Right cardiac atrium (tissue), 5 donors: ENCODE data around the gene GRIA1. TPM values are rescaled to one million over a fixed set of nuclear protein-coding genes. Genes with fewer than 3 reads are reported as not detected.

ENCODE experiments used
- ATAC-seq, 2 donors: fragments of 200-7000 bp; cut with Tn5 transposase; one replicate each; pipeline versions ENCODE4 v1.8.0 to v1.9.1; 2020; ENCODE audit warnings: moderate library complexity in 2 of 2, mild to moderate bottlenecking in 1 of 2
- DNase-seq, 3 donors: peaks; one replicate each; pipeline ENCODE4 v3.0.0-alpha.2; 2020
- H3K27ac ChIP-seq: one replicate; pipeline ENCODE4 v1.5.1; 2013; ENCODE audit warnings: mild to moderate bottlenecking, low read length, control low read depth, moderate library complexity
- H3K27me3 ChIP-seq: one replicate; pipeline ENCODE4 v1.6.1; 2013; ENCODE audit not compliant: control insufficient read depth, insufficient read depth
- H3K4me1 ChIP-seq: one replicate; pipeline ENCODE4 v1.6.1; 2013; ENCODE audit warnings: low read length; ENCODE audit not compliant: control insufficient read depth, insufficient read depth
- H3K4me3 ChIP-seq: one replicate; pipeline ENCODE4 v1.5.1; 2013; ENCODE audit warnings: low read length, control low read depth
- H3K9me3 ChIP-seq: one replicate; pipeline ENCODE4 v1.6.1; 2013; ENCODE audit warnings: low read length; ENCODE audit not compliant: control insufficient read depth
- WGBS: extraction: QIAGEN DNeasy Blood & Tissue Kit; methylation state at CpG from one replicate; pipeline ENCODE4 v1.1.7; 2013; 5-methylcytosine and 5-hydroxymethylcytosine counted together
- intact Hi-C, 4 donors: fragments of 100-400 bp; cut with DNase I; formaldehyde crosslinking; loops; one replicate each; pipeline versions ENCODE4 v1.11.0 to v1.14.0; 2022 to 2023
- polyA plus RNA-seq: library from polyadenylated mRNA; stranded (reverse); fragments of 200-250 nt; gene quantifications from one replicate; pipeline ENCODE4 v1.2.3, GENCODE V29; 2013
- total RNA-seq, 4 donors: library from RNA; stranded (reverse); fragmentation: NEBNext Ultra II Directional; extraction: Animal tissue kit (Norgen Biotek cat#: 25700); gene quantifications; one replicate each; pipeline ENCODE4 v1.2.1, GENCODE V29; 2021
- donor health status: healthy with polysubstance abuse.
- donor health status: DM: no; HTN: yes; CAD: no.
- donor health status: DM: no; HTN: no; CAD: no.
- donor health status: DM: no; HTN: yes; CAD: no; lungs with severe emphysema.
- donor health status: DM: yes; HTN: yes; CAD: no.

The GRIA1 gene
- total and polyA plus RNA-seq, 5 donors: 0.20 to 1.2 (median 0.43) TPM

DNA sequence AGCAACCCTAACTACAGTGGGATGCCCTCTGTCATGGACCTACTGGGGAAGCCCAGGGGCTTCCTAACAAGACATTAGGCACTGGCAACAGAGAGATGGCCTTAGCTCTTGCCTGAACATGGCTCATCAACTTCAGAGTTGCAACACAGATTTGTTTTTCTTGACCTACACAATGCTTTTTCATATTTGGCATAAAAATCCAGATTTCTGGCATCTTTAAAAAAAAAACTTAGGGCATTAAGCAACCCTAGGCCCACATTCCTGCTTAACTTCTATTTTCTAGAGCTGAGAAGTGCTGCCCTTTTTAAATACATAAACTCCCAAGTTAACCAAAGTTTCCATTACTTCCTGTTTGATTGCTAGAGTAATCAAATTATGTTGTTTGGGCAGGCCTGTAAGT, 8.0 kb downstream of the GRIA1 start:
- no peak for ATAC-seq
- intact Hi-C loops: loop anchor here (5.0 to 10.0 kb wide), 5 partner anchors 214 to 466 kb away; no protein-coding TSS in a partner anchor
- Histone ChIP-seq H3K27ac (no peak overlapping the region), H3K27me3 (no peaks in the 10 kb centered on the region), H3K4me3 (no peak overlapping the region), H3K4me1 (no peaks in the 10 kb centered on the region), H3K9me3 (no peaks in the 10 kb centered on the region)
- no peak for DNase-seq

GRCh38 chr5:153500178-153500577, 9.7 kb downstream of the GRIA1 start:
- no peak overlapping the region for H3K4me3 ChIP-seq
- 74% methylated on average over 2 of the region's 2 CpGs for WGBS
- no peak for DNase-seq

GRCh38 chr5:153504726-153505125, 14.3 kb downstream of the GRIA1 start:
- Histone ChIP-seq H3K9me3 (no peaks in the 10 kb centered on the region), H3K27ac (no peak overlapping the region), H3K4me3 (no peak overlapping the region), H3K27me3 (no peaks in the 10 kb centered on the region), H3K4me1 (no peaks in the 10 kb centered on the region)
- DNase-seq (no peak), ATAC-seq (no peak)
- WGBS: 80% methylated on average over 3 of the region's 3 CpGs
- intact Hi-C loops: loop anchor here in 1 of 4 donors (5.0 kb wide), 1 partner anchor 448 kb away; no protein-coding TSS in a partner anchor

More at GRCh38 chr5:153500178-153500577, 9.7 kb downstream of the GRIA1 start:
- H3K4me1 ChIP-seq: no peaks in the 10 kb centered on the region
- intact Hi-C loops: loop anchor here in 1 of 4 donors (5.0 kb wide), 1 partner anchor 452 kb away; no protein-coding TSS in a partner anchor
- no peaks in the 10 kb centered on the region for H3K27me3 ChIP-seq
- no peak for ATAC-seq
- H3K27ac ChIP-seq: no peak overlapping the region
- H3K9me3 ChIP-seq: no peaks in the 10 kb centered on the region

DNA sequence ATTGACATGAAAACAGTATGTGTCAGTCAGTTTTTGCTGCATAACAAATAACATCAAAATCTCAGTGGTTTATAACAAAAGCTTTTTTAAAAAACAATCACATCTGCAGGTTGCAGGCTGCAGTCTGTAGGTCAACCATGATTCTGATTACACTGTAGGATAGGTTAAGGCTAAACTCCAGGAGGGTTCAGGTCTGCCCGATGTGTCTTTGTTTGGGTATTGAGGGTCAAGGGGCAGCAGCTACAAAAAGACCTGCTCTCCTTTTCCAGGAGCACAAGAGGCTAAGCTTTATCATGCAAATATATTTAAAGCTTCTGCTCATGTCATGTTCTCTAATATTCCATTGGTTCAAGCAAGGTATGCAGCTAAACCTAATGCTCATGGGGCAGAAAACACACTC, 18.2 kb downstream of the GRIA1 start:
- Histone ChIP-seq H3K9me3 (no peaks in the 10 kb centered on the region), H3K4me1 (no peaks in the 10 kb centered on the region), H3K27me3 (peaks cover 2% of the 10 kb centered on the region), H3K27ac (no peak overlapping the region), H3K4me3 (no peak overlapping the region)
- intact Hi-C loops: no loop called here
- DNase-seq: no peak
- no peak for ATAC-seq
- 83% methylated on average over 1 of the region's 1 CpG for WGBS

DNA sequence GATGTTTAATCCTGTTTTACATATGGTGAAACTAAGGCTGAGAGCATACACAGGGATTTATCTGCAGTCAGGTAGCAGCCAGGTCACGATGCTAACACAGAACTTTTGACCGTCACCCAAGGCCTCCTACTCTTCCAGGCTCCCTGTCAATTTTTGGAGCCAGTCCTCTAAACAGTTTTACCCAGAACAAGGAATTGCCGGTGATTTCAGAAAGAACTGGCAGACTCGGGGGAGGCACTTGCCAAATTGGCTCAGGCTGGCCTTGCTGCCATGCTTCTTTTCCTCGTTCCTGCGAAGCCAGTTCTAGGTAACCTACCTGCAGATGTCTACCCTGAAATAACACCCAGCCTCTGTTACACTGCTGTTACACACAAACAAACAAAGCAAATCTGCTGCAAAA, 21.2 kb downstream of the GRIA1 start:
- Histone ChIP-seq H3K27me3 (peaks cover 2% of the 10 kb centered on the region), H3K4me1 (no peaks in the 10 kb centered on the region), H3K9me3 (no peaks in the 10 kb centered on the region), H3K4me3 (no peak overlapping the region), H3K27ac (no peak overlapping the region)
- intact Hi-C loops: no loop called here
- WGBS: 74% methylated on average over 6 of the region's 6 CpGs
- DNase-seq (no peak), ATAC-seq (no peak)

DNA sequence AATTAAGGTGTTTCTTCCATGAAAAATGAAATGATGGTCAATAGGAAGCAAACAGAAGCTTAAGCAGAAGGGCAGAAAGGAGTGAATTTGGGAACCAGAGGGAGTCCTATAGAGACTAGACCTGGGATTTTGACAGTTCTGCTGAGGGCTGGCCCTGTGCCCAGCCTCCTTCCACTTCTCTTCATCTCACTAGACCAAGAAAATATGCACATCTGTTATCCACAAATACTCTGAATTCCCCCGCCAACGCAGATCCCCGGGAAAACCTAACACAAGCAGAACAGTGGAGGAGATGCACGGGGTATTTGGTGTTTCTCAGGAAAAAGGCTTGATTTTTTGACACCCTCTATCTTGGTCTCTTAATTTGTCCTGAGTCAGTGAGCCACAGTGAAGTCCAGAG, 22.7 kb downstream of the GRIA1 start:
- DNase-seq: no peak

GRCh38 chr5:153515301-153515700, 24.8 kb downstream of the GRIA1 start:
- 81% methylated on average over 2 of the region's 2 CpGs for WGBS
- no peak overlapping the region for H3K27ac ChIP-seq
- H3K4me1 ChIP-seq: no peaks in the 10 kb centered on the region
- no peak for ATAC-seq
- DNase-seq: no peak
- intact Hi-C loops: no loop called here
- H3K4me3 ChIP-seq: no peak overlapping the region
- H3K27me3 ChIP-seq: peaks cover 2% of the 10 kb centered on the region
- H3K9me3 ChIP-seq: no peaks in the 10 kb centered on the region

More for the DNA sequence above, 22.7 kb downstream of the GRIA1 start:
- no peak for ATAC-seq
- Histone ChIP-seq H3K27me3 (peaks cover 2% of the 10 kb centered on the region), H3K27ac (no peak overlapping the region), H3K4me3 (no peak overlapping the region), H3K4me1 (no peaks in the 10 kb centered on the region), H3K9me3 (no peaks in the 10 kb centered on the region)
- 43% methylated on average over 4 of the region's 4 CpGs for WGBS
- intact Hi-C loops: no loop called here

GRCh38 chr5:153516504-153517240, 26.2 kb downstream of the GRIA1 start:
- WGBS: 61% methylated on average over 12 of the region's 12 CpGs
- no peak for ATAC-seq
- Histone ChIP-seq H3K27me3 (no peaks in the 10 kb centered on the region), H3K4me1 (no peaks in the 10 kb centered on the region), H3K27ac (no peak overlapping the region), H3K9me3 (no peaks in the 10 kb centered on the region), H3K4me3 (no peak overlapping the region)
- intact Hi-C loops: no loop called here
- DNase-seq: no peak

DNA sequence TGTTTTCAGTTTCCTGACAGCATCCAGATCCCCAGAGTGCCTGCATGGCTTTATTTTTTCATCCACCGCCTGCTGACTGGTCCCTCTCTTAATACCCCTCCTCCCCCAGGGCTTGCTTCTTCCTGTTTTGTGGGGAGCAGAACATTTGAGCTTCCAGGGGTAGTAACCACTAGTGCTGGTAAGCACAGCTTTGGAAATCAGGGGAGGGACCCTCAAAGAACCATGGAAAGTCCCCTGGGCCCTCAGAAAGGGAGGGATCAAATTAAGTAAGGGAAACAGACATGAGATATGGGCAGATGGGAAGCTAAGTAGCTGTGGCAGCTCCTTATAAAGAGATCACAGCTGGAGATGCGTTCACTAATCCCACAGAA, 26.8 kb downstream of the GRIA1 start:
- 77% methylated on average over 2 of the region's 2 CpGs for WGBS
- no peaks in the 10 kb centered on the region for H3K9me3 ChIP-seq
- DNase-seq: no peak
- ATAC-seq: no peak
- H3K27ac ChIP-seq: no peak overlapping the region
- H3K4me3 ChIP-seq: no peak overlapping the region
- H3K4me1 ChIP-seq: no peaks in the 10 kb centered on the region
- intact Hi-C loops: no loop called here
- H3K27me3 ChIP-seq: no peaks in the 10 kb centered on the region

DNA sequence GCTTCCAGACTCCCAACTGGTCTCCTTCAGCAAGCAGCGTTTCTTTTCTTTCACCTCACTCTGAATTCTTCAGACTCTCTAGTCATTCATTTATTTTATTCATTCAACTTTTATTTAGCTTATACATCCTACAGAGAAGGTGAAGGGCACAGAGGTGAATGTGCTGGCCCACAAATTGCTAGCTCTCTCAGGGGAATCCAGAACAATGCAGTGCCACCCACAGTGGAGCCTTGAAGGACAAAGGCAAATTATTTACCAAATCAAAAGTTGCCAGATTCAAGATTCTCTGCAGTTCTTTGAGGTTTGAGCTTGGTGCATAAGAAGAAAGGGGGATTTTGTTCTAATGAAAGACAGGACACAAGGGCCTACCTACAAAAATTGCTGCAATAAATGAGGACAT, 29.7 kb downstream of the GRIA1 start:
- Histone ChIP-seq H3K27me3 (no peaks in the 10 kb centered on the region), H3K27ac (no peak overlapping the region), H3K9me3 (no peaks in the 10 kb centered on the region), H3K4me1 (no peaks in the 10 kb centered on the region), H3K4me3 (no peak overlapping the region)
- DNase-seq (no peak), ATAC-seq (no peak)
- intact Hi-C loops: no loop called here
- WGBS: 88% methylated on average over 1 of the region's 1 CpG

- H3K27me3 ChIP-seq: no peaks in the 10 kb centered on the region
- H3K4me1 ChIP-seq: no peaks in the 10 kb centered on the region
- no peak overlapping the region for H3K4me3 ChIP-seq
- no peak for ATAC-seq
- no peak overlapping the region for H3K27ac ChIP-seq
- WGBS: 79% methylated on average over 2 of the region's 2 CpGs
- no peak for DNase-seq
- H3K9me3 ChIP-seq: no peaks in the 10 kb centered on the region
- intact Hi-C loops: no loop called here
Observed at GRCh38 chr5:153520952-153521351, 30.5 kb downstream of the GRIA1 start.

GRCh38 chr5:153523211-153523610, 32.7 kb downstream of the GRIA1 start:
- Histone ChIP-seq H3K4me1 (no peaks in the 10 kb centered on the region), H3K9me3 (no peaks in the 10 kb centered on the region), H3K27ac (no peak overlapping the region), H3K4me3 (no peak overlapping the region), H3K27me3 (no peaks in the 10 kb centered on the region)
- no peak for ATAC-seq
- DNase-seq: no peak
- intact Hi-C loops: no loop called here
